Astrocyte (in vitro differentiated cells and primary cell): ENCODE data around the gene TMX4.

Source experiments
- EZH2 ChIP-seq: IDR thresholded peaks from 2 replicates; pipeline ENCODE4 v1.6.1; 2012; ENCODE audit warnings: mild to moderate bottlenecking, low read length, inconsistent platforms; ENCODE audit not compliant: insufficient read depth
- TF ChIP-seq, protein P1 (sequence below): IDR thresholded peaks from 2 replicates; pipeline ENCODE4 v1.5.1; 2011; ENCODE audit warnings: low read depth, mild to moderate bottlenecking, inconsistent platforms, low read length, moderate library complexity; ENCODE audit not compliant: insufficient read depth

- TF ChIP-seq, protein P1, sequence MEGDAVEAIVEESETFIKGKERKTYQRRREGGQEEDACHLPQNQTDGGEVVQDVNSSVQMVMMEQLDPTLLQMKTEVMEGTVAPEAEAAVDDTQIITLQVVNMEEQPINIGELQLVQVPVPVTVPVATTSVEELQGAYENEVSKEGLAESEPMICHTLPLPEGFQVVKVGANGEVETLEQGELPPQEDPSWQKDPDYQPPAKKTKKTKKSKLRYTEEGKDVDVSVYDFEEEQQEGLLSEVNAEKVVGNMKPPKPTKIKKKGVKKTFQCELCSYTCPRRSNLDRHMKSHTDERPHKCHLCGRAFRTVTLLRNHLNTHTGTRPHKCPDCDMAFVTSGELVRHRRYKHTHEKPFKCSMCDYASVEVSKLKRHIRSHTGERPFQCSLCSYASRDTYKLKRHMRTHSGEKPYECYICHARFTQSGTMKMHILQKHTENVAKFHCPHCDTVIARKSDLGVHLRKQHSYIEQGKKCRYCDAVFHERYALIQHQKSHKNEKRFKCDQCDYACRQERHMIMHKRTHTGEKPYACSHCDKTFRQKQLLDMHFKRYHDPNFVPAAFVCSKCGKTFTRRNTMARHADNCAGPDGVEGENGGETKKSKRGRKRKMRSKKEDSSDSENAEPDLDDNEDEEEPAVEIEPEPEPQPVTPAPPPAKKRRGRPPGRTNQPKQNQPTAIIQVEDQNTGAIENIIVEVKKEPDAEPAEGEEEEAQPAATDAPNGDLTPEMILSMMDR, result no peak
- TF ChIP-seq EZH2, result no peak
These were observed 46.1 kb upstream of the TMX4 start for GRCh38 chr20:8065691-8066090.
